Lower lobe of right lung (tissue), 2 donors: Measurements from ENCODE around the gene TNFRSF9. TPM values are rescaled to one million over a fixed set of nuclear protein-coding genes. Genes with fewer than 3 reads are reported as not detected.
A peak's percentile ranks its signal among the peaks of the same experiment; 100 is the strongest.

Experiments used
- ATAC-seq, 2 donors: fragments of 200-7000 bp; cut with Tn5 transposase; one replicate each; pipeline ENCODE4 v1.9.1; 2020 to 2022; ENCODE audit warnings: mild to moderate bottlenecking in 2 of 2, moderate library complexity in 2 of 2
- DNase-seq: peaks from one replicate; pipeline ENCODE4 v3.0.0-alpha.2; 2020
- H3K27ac ChIP-seq: fragments of 200-600 bp; one replicate; pipeline ENCODE4 v1.8.0; 2022
- H3K27me3 ChIP-seq: fragments of 200-600 bp; one replicate; pipeline ENCODE4 v1.8.0; 2022; ENCODE audit warnings: low read depth
- H3K36me3 ChIP-seq: fragments of 200-600 bp; one replicate; pipeline ENCODE4 v1.8.0; 2022; ENCODE audit warnings: mild to moderate bottlenecking
- H3K4me1 ChIP-seq: fragments of 200-600 bp; one replicate; pipeline ENCODE4 v1.8.0; 2022
- H3K4me3 ChIP-seq: fragments of 200-600 bp; one replicate; pipeline ENCODE4 v1.8.0; 2022; ENCODE audit warnings: mild to moderate bottlenecking
- H3K9me3 ChIP-seq: fragments of 200-600 bp; one replicate; pipeline ENCODE4 v1.8.0; 2022
- CTCF ChIP-seq: fragments of 200-600 bp; IDR thresholded peaks from one replicate; pipeline ENCODE4 v1.8.0; 2022; ENCODE audit warnings: antibody characterized with exemption, mild to moderate bottlenecking
- intact Hi-C: fragments of 100-400 bp; cut with DNase I; formaldehyde crosslinking; loops from one replicate; pipeline ENCODE4 v1.11.0; 2022
- total RNA-seq: library from RNA; stranded (reverse); fragmentation: NEBNext Ultra II Directional; extraction: Animal tissue kit (Norgen Biotek cat#: 25700); gene quantifications from one replicate; pipeline ENCODE4 v1.2.1, GENCODE V29; 2021
- donor health status: DM: no; HTN: yes; CAD: no; lungs with severe emphysema.

TNFRSF9 gene
- total RNA-seq, 1 donor from 2014 or later: 0.47 TPM

DNA sequence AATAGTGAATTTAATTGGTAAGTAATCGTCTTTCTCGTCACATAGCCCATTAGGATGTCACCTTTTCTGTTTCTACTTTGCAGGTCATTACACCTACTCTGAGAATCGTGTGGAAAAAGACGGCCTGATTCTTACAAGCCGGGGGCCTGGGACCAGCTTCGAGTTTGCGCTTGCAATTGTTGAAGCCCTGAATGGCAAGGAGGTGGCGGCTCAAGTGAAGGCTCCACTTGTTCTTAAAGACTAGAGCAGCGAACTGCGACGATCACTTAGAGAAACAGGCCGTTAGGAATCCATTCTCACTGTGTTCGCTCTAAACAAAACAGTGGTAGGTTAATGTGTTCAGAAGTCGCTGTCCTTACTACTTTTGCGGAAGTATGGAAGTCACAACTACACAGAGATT is 44.2 kb upstream of the TNFRSF9 start:
- DNase-seq (no peak), ATAC-seq (no peak)
- Histone ChIP-seq H3K4me1 (peaks cover 9% of the 10 kb centered on the region), H3K36me3 (peaks cover 62% of the 10 kb centered on the region), H3K4me3 (no peak overlapping the region), H3K27me3 (no peaks in the 10 kb centered on the region), H3K27ac (no peak overlapping the region), H3K9me3 (no peaks in the 10 kb centered on the region)
- intact Hi-C loops: no loop called here
- TF ChIP-seq CTCF: no peak

DNA sequence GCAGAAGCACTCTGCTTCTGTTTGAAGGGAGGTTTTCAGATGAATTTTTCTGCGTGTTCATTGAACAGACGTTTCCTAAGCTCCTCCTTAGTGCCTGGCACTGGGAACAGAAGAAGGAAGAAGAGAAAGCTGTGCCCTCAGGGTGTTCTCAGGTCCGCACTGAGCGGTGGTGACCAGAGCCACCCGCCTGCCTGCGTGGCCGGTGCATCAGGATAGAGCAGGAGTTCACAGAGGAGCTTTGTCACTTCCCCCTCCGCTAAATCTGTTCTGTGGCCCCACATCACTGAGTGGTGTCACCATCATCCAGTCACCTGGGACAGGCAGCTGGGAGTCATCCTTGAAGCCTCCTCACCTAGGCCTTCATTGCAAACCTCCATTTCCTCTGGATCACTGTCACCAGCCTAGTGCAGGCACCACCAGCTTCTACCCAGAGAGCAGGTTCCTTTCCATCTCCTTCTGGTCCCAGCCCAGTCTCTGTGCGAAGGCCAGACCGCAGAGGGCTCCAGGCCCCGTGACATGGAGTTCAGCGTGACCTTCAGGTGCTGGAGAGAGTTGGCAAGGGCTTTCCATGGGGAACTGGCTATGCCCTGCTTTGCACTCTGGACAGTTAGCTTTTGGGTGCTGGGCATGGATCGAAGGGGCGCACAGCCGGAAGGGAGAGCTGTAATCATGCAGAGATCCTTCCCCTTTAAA is 42.6 kb upstream of the TNFRSF9 start:
- ATAC-seq (peak in 1 of 2 donors; percentile 7), DNase-seq (no peak)
- H3K27me3 ChIP-seq: no peaks in the 10 kb centered on the region
- no peak overlapping the region for H3K27ac ChIP-seq
- no peaks in the 10 kb centered on the region for H3K9me3 ChIP-seq
- intact Hi-C loops: no loop called here
- peaks cover 78% of the 10 kb centered on the region for H3K36me3 ChIP-seq
- peaks cover 9% of the 10 kb centered on the region for H3K4me1 ChIP-seq
- H3K4me3 ChIP-seq: no peak overlapping the region
- no peak for TF ChIP-seq CTCF

- peaks cover 9% of the 10 kb centered on the region for H3K4me1 ChIP-seq
- ATAC-seq (no peak), DNase-seq (no peak)
- H3K36me3 ChIP-seq: peaks cover 90% of the 10 kb centered on the region
- H3K9me3 ChIP-seq: no peaks in the 10 kb centered on the region
- no peak for TF ChIP-seq CTCF
- no peak overlapping the region for H3K4me3 ChIP-seq
- H3K27me3 ChIP-seq: no peaks in the 10 kb centered on the region
- H3K27ac ChIP-seq: no peak overlapping the region
- intact Hi-C loops: no loop called here
These were observed 40.3 kb upstream of the TNFRSF9 start for GRCh38 chr1:7980984-7981383.

DNA sequence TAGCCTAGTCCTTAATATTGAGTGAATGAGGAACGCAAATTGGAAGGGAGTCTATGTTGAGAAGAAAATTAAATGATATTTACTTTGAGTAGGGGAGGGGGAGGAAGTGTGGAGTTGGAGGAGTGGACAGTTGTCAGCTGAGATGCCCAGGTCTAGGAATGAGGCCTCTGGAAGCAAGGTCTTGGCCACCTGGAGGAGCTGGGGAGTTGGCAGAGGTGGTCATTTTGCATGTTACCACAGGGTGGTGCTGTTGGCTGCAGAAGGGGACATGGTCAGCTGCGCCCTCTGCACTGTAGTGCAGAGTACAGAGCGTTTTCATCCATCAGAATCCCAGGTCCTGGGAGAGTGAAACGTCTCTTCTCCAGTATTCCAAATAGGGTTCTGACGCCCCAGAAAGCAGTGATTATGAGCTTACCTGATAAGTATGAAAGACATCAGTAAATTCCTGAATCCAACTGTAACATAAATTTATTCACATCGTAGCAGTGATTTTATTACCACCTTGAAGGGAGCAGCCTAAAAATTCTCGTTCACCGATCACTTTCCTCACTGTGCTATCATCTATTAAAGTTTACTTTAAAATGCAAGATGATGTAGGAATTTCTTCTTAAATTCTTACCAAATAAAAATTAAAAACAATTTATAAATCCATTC is 34.7 kb upstream of the TNFRSF9 start:
- peak; percentile 66 for DNase-seq
- Histone ChIP-seq H3K4me1 (no peaks in the 10 kb centered on the region), H3K36me3 (peaks cover 83% of the 10 kb centered on the region), H3K4me3 (no peak overlapping the region), H3K27me3 (no peaks in the 10 kb centered on the region), H3K9me3 (no peaks in the 10 kb centered on the region), H3K27ac (no peak overlapping the region)
- TF ChIP-seq CTCF: peak; percentile 85
- intact Hi-C loops: no loop called here
- ATAC-seq: peak; percentile 96

DNA sequence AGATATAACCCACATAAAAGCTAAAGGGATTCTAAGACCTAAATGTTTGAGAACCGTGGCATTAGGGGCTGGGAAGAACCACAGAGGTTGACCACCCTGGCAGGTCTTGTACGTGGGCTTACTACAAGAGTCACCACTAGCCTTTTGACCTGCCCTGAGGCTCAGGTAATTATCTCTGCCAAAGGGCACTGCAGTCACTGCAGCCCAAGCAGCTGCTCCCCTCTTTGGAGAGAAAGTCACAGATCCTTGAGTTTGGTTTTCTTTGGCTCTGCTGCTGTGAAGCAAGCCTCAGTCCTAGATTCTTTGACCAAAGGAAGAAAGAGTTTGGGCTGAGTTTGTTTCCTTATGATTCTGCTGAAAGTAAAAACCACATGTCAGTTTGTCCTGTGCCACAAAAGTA is 32.4 kb upstream of the TNFRSF9 start:
- no peak for TF ChIP-seq CTCF
- Histone ChIP-seq H3K4me3 (no peak overlapping the region), H3K36me3 (peaks cover 83% of the 10 kb centered on the region), H3K4me1 (no peaks in the 10 kb centered on the region), H3K9me3 (no peaks in the 10 kb centered on the region), H3K27ac (no peak overlapping the region), H3K27me3 (no peaks in the 10 kb centered on the region)
- no peak for DNase-seq
- intact Hi-C loops: no loop called here
- ATAC-seq: no peak
